ENCODE measurements around the gene ARAF. TPM values are rescaled to one million over a fixed set of nuclear protein-coding genes. Genes with fewer than 3 reads are reported as not detected.

ARAF gene
- polyA plus RNA-seq, 1 experiment: 27.3 TPM

GRCh38 chrX:47564438-47565085 lies 3.6 kb downstream of the ARAF start:
- DNase-seq (ENCODE audit: low read depth, low spot score): no peak
- H3K4me3 ChIP-seq (ENCODE audit: low read depth, low read length): no peak overlapping the region
- POLR2A ChIA-PET: no interaction called here
- no peak overlapping the region for H3K27ac ChIP-seq (ENCODE audit: low read depth, low read length)
- no peaks in the 10 kb centered on the region for H3K27me3 ChIP-seq (ENCODE audit: control insufficient read depth, insufficient read depth, low read length)
- no peak for TF ChIP-seq CTCF (IDR thresholded peaks at IDR 0.05; ENCODE audit: low read depth, low read length)
- CTCF ChIA-PET: no interaction called here
- no peaks in the 10 kb centered on the region for H3K9me3 ChIP-seq (ENCODE audit: control insufficient read depth, insufficient read depth, low read length)

- H3K27ac ChIP-seq (ENCODE audit: low read depth, low read length): no peak overlapping the region
- no peaks in the 10 kb centered on the region for H3K27me3 ChIP-seq (ENCODE audit: control insufficient read depth, insufficient read depth, low read length)
- H3K4me3 ChIP-seq (ENCODE audit: low read depth, low read length): no peak overlapping the region
- ChIA-PET POLR2A (no interaction called here), CTCF (no interaction called here)
- no peak for TF ChIP-seq CTCF (IDR thresholded peaks at IDR 0.05; ENCODE audit: low read depth, low read length)
- H3K9me3 ChIP-seq (ENCODE audit: control insufficient read depth, insufficient read depth, low read length): no peaks in the 10 kb centered on the region
- DNase-seq (ENCODE audit: low read depth, low spot score): no peak
Measured at GRCh38 chrX:47566841-47567240, 5.8 kb downstream of the ARAF start.

- POLR2A ChIA-PET: no interaction called here
- CTCF ChIA-PET: no interaction called here
- no peak for DNase-seq (ENCODE audit: low read depth, low spot score)
- Histone ChIP-seq H3K9me3 (ENCODE audit: control insufficient read depth, insufficient read depth, low read length) (no peaks in the 10 kb centered on the region), H3K4me3 (ENCODE audit: low read depth, low read length) (no peak overlapping the region), H3K27ac (ENCODE audit: low read depth, low read length) (no peak overlapping the region), H3K27me3 (ENCODE audit: control insufficient read depth, insufficient read depth, low read length) (no peaks in the 10 kb centered on the region)
- peak; percentile 32 for TF ChIP-seq CTCF (IDR thresholded peaks at IDR 0.05; ENCODE audit: low read depth, low read length)
Measured at GRCh38 chrX:47568656-47569295, 7.8 kb downstream of the ARAF start.

DNA sequence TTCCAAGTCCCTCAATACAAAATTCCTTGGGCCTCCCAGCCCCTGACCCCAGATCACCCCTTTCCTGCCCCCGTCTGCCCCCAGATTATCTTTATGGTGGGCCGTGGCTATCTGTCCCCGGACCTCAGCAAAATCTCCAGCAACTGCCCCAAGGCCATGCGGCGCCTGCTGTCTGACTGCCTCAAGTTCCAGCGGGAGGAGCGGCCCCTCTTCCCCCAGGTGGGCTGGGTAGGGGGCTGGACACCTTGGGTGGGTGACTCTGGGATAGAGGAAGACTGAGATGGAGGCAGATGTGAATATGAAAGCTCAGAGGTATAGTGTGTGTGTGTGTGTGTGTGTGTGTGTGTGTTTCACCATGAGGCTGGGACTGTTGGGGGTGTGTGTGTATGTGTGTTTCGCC lies 9.8 kb downstream of the ARAF start:
- no peak for TF ChIP-seq CTCF (IDR thresholded peaks at IDR 0.05; ENCODE audit: low read depth, low read length)
- no peaks in the 10 kb centered on the region for H3K27me3 ChIP-seq (ENCODE audit: control insufficient read depth, insufficient read depth, low read length)
- H3K9me3 ChIP-seq (ENCODE audit: control insufficient read depth, insufficient read depth, low read length): no peaks in the 10 kb centered on the region
- ChIA-PET CTCF (no interaction called here), POLR2A (no interaction called here)
- no peak for DNase-seq (ENCODE audit: low read depth, low spot score)
- H3K27ac ChIP-seq (ENCODE audit: low read depth, low read length): no peak overlapping the region
- no peak overlapping the region for H3K4me3 ChIP-seq (ENCODE audit: low read depth, low read length)

DNA sequence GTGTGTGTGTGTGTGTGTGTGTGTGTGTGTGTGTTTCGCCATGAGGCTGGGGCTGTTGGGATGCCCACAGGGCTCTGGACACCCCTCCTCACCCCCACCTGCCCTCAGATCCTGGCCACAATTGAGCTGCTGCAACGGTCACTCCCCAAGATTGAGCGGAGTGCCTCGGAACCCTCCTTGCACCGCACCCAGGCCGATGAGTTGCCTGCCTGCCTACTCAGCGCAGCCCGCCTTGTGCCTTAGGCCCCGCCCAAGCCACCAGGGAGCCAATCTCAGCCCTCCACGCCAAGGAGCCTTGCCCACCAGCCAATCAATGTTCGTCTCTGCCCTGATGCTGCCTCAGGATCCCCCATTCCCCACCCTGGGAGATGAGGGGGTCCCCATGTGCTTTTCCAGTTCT lies 10.2 kb downstream of the ARAF start:
- Histone ChIP-seq H3K9me3 (ENCODE audit: control insufficient read depth, insufficient read depth, low read length) (no peaks in the 10 kb centered on the region), H3K27me3 (ENCODE audit: control insufficient read depth, insufficient read depth, low read length) (no peaks in the 10 kb centered on the region), H3K4me3 (ENCODE audit: low read depth, low read length) (no peak overlapping the region), H3K27ac (ENCODE audit: low read depth, low read length) (no peak overlapping the region)
- no peak for DNase-seq (ENCODE audit: low read depth, low spot score)
- ChIA-PET POLR2A (no interaction called here), CTCF (no interaction called here)
- TF ChIP-seq CTCF (IDR thresholded peaks at IDR 0.05; ENCODE audit: low read depth, low read length): no peak

Data from AG04450 (cell line).